ENCODE results near the gene RRP7A.
"Not testable (repeated sequence)": the region's sequence is repeated elsewhere in the genome, so short reads cannot be mapped to it uniquely, and the experiment has no call there.

Gene RRP7A

GRCh38 chr22:42495533-42496141, 24.0 kb downstream of the RRP7A start:
- DNase-seq (ENCODE audit: low read depth), result peak; percentile 42

GRCh38 chr22:42493393-42493792, 26.2 kb downstream of the RRP7A start:
- DNase-seq (ENCODE audit: low read depth), result no peak

- no peak for DNase-seq (ENCODE audit: low read depth)
These were observed 27.3 kb downstream of the RRP7A start for GRCh38 chr22:42492323-42492690.

- no peak for DNase-seq (ENCODE audit: low read depth)
These were observed 29.3 kb downstream of the RRP7A start for GRCh38 chr22:42490243-42490832.

GRCh38 chr22:42489000-42489399, 30.6 kb downstream of the RRP7A start:
- no peak for DNase-seq (ENCODE audit: low read depth)

GRCh38 chr22:42484506-42484905, 35.1 kb downstream of the RRP7A start:
- DNase-seq (ENCODE audit: low read depth), result no peak

GRCh38 chr22:42483610-42484223, 35.9 kb downstream of the RRP7A start:
- DNase-seq (ENCODE audit: low read depth), result not testable (repeated sequence)

GRCh38 chr22:42475122-42475521, 44.5 kb downstream of the RRP7A start:
- DNase-seq (ENCODE audit: low read depth), result no peak

- peak; percentile 72 for DNase-seq (ENCODE audit: low read depth)
These were observed 46.0 kb downstream of the RRP7A start for GRCh38 chr22:42473484-42474193.

- DNase-seq (ENCODE audit: low read depth), result no peak
These were observed 46.9 kb downstream of the RRP7A start for GRCh38 chr22:42472671-42473070.

GRCh38 chr22:42471441-42471840, 48.2 kb downstream of the RRP7A start:
- no peak for DNase-seq (ENCODE audit: low read depth)

GRCh38 chr22:42470366-42471082, 49.1 kb downstream of the RRP7A start:
- DNase-seq (ENCODE audit: low read depth), result peak; percentile 7

GRCh38 chr22:42468841-42469240, 50.8 kb downstream of the RRP7A start:
- DNase-seq (ENCODE audit: low read depth), result peak; percentile 31

GRCh38 chr22:42462016-42462415, 57.6 kb downstream of the RRP7A start:
- no peak for DNase-seq (ENCODE audit: low read depth)

GRCh38 chr22:42461511-42461910, 58.1 kb downstream of the RRP7A start:
- DNase-seq (ENCODE audit: low read depth), result no peak

Measured in amniotic epithelial cell (primary cell).